Mucosa of gallbladder (tissue), 1 donor: ENCODE results near the gene PHACTR1. TPM values are rescaled to one million over a fixed set of nuclear protein-coding genes. Genes with fewer than 3 reads are reported as not detected.
"Not testable (repeated sequence)": the region's sequence is repeated elsewhere in the genome, so short reads cannot be mapped to it uniquely, and the experiment has no call there.

ENCODE experiments used
- DNase-seq: peaks from one replicate; pipeline ENCODE4 v3.0.0-alpha.2; 2020; ENCODE audit warnings: low spot score
- total RNA-seq: library from RNA; stranded (reverse); gene quantifications from one replicate; pipeline ENCODE4 v1.2.1, GENCODE V29; 2021
- donor health status: DM: no; HTN: no; CAD: no.

PHACTR1 gene
- total RNA-seq, 1 donor from 2014 or later = 14.6 TPM

DNA sequence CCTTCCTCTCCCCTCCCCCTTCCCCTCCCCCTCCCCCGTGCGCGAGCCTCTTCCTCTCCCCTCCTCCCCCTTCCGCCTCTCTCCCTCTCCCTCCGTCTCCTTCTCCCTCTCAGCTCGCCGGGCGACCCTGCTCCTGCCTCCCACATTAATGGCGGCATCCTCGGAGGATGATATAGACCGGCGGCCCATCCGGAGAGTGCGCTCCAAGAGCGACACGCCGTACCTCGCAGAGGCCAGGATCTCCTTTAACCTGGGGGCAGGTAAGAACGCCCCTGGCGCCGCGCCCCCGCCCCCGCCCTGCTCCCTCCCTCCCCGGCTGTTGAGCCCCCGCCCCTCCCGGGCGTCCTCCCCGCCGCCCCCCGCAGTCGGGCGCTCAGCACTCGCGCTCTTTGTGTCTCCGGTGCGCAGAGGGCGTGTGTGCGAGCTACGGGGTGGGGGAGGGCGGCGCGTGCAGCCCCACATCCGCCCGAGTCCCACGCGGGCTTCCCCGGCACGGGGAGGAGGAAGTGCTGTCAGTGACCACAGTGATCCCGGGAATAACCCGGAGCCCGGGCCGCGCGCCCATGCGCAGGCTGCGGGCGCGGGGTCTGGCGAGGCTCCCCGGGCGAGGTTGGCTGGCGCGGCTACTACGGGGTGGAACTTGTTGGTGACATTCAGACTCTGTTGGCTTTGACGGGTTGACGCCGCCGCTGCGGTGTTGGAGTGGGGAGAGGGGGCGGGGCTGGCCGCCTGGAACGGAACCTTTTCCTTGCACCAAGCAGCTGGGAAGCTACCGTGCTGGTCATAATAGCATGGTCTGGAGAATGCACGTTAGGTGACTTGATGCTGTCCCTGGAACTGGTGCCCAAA is 33.2 kb downstream of the PHACTR1 start:
- no peak for DNase-seq

GRCh38 chr6:12750416-12750815 is 33.8 kb downstream of the PHACTR1 start:
- no peak for DNase-seq

DNA sequence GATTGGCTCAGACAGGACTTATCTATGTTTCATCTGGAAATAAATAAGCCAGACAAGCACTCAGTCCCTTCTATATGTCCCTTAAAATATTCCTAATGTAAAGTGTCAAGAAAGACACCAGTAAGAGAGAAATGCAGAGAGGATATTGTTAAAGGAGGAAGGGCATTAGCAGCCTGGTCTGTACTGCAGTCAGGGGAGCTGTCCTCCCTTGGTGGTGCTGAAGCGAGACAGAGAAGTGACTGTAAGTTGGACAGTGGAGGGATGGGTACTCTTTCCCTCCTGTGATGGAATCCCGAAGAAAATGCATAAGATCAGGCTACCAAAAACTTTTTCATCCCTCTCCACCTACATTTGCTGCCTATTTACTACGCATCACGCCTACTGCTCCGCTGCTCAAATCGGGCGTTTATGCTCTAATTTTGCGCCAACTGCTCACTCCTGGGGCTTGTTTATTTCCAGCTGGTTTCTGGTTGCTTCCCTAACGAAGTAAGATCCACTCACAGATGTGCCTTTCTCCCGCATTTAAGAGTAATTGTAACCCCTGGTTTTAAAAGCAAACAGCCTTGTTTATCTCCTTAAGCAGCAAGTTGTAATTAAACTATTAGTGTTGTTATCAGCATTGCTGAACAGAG is 35.2 kb downstream of the PHACTR1 start:
- DNase-seq = peak; percentile 54

GRCh38 chr6:12753036-12753435 is 36.5 kb downstream of the PHACTR1 start:
- no peak for DNase-seq

DNA sequence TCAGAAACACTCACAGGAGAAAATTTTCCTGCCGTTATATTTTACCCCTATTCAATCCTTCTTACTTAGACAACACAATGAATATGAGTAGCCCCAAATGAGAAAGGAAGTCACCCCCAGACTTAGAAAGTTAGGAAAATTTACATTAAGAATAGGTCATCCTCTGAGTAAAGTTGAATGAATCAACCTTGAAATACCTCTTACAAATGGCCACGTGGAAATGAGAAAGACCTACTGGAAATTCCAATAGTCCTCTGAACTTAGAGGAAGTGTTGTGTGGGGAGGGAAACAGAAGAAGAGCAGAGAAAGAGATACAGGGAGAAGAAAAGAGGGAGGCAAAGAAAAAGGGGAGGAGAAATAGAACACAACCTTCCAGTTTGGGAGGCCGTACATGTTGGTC is 43.7 kb downstream of the PHACTR1 start:
- no peak for DNase-seq

DNA sequence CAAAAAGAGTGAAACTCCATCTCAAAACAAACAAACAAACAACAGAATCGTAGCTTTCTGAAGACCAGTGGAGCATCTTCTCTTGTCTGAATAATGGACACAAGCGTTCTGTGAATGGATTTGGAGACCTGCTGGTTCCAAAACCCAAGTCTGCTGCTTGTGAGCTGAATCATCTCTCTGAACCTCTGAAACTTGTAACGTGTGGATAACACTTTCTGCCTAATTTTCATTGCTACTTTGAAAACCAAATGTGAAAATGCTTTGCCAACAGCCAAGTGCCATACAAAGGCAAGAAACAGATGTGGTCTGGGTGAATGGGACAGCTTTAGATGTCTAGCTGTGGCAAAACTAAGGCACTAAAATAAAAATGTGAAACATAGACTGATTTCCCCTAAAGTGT is 44.3 kb downstream of the PHACTR1 start:
- no peak for DNase-seq

GRCh38 chr6:12761376-12762115 is 45.0 kb downstream of the PHACTR1 start:
- no peak for DNase-seq

DNA sequence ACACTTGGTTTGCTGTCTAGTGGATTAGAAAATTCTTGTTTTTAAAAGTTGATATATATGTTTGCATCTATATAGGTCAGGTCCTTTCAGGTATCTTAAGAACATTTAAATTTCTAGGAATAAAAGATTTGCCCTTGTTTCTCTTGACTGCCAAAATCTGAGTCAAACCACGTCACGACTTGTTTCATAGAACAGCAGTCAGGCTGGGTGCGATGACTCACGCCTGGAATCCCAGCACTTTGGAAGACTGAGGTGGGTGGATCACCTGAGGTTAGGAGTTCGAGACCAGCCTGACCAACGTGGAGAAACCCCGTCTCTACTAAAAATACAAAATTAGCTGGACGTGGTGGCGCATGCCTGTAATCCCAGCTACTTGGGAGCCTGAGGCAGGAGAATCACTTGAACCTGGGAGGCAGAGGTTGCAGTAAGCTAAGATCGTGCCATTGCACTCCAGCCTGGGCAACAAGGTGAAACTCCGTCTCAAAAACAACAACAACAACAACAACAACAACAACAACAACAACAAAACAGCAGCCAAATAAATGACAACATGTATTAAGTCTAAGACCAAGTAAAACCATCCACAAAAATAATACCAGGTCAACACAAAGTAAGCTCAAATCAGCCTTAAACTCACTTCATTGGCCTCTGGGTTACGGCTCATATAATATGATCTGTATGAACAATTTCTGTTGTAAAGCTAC is 46.3 kb downstream of the PHACTR1 start:
- not testable (repeated sequence) for DNase-seq

- DNase-seq = no peak
Observed at GRCh38 chr6:12766365-12766764, 49.8 kb downstream of the PHACTR1 start.

DNA sequence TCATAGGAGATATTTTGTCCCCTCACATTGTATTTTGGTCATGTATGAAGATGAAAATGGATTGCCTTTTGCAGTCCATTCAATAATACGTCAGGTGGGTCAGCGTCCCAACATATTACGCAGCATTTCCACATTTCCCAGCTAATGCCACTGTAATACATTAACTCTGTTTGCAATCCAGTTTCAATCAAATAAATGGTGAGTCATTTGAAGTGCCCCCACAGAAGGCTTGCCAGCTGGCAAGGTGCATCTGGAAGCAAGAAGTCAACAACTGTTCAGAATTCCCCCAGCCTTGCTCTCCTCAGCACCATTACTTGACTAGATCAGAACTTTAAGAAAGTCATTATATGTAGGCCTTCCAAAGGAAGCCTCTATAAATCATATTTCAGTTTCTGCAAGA is 50.4 kb downstream of the PHACTR1 start:
- DNase-seq = no peak

DNA sequence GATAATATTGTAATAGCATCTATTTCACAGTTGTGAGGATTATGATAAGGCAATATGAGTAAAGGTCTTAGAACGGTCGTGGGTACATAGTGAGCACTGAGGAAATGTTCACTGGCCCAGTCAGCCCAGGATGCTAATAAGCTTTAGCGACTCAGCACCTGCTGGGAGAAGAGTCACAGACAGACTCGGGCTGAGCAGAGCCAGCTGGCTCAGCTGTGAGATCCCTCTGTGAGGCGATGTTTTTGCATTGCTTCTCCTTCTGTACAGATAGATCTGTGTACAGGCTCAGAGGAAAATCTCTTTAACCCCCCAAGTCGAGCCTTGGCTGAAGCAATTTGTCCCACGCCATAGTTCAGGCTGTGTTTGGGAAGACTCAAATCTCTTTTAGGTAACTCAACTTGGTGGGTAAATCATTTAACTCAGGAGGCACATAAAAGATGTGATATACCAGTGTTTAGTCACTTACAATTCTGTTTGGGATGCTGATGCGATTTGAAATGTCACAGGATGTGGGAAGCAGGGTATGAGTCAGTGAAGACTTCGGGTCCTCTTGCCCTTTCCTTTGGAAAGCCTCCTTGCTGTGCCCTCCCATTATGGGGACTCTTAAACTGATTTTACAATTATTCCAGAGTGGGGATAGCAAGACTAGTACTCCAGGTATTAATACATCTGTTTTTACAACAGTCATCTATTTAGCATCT is 53.1 kb downstream of the PHACTR1 start:
- DNase-seq = no peak

GRCh38 chr6:12772416-12772815 is 55.8 kb downstream of the PHACTR1 start:
- no peak for DNase-seq

GRCh38 chr6:12776291-12776690 is 59.7 kb downstream of the PHACTR1 start:
- no peak for DNase-seq

DNA sequence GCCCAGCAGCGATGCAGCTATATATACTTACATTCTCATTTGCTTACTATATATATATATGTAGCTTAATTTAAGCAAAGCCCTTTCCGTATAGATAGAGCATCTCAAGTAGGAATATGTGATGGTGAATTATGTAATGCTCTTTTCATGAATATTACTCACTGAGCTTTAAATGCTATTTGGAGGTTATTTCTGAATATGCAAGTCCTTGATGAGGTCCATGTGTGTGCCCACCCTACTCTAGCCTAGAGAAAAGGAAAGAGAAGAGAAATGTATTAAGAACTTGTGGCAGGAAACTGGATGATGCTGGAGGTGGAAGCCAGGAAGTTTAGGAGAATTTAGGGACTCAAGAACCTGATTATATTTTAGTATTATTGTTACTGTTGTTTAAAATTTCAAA is 63.2 kb downstream of the PHACTR1 start:
- DNase-seq = no peak

GRCh38 chr6:12782136-12782535 is 65.6 kb downstream of the PHACTR1 start:
- no peak for DNase-seq

- DNase-seq = no peak
Observed at GRCh38 chr6:12785301-12785700, 68.7 kb downstream of the PHACTR1 start.

DNA sequence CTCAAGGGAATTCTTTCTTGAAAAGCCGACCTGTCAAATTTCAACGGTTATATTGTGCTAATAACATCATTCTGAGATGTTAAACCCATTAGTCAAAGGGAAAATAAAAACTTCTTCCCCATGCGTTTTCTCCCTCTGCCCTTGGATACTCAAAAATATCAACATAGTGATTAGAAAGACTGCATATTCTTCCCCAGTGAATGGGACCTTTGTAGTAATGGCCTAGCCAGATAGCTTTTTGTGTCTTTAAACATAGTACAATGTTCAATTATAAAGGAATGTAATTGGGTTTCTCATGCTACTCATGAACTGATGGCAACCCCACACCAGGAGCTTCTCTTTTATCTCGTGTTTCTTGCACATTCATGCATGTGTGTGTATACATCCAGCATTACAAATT is 69.4 kb downstream of the PHACTR1 start:
- DNase-seq = no peak

DNA sequence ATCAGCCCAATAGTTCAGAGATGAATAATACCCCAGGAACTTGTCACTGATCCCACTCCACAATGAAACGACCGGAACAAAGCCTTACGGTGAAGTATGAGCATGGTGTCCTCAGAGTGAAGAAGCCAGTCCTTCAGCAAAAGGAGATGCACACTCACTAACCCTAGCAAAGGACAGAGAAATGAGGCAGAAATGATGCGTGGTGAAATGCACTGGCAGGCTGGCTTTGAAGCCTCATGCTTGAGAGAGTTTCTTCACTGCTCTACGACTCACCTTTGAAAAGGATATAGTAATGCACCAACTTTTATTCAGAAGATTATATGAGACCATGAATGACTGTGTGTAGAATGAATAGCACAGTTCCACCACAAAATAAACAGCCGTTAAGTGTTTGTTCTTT is 74.8 kb downstream of the PHACTR1 start:
- DNase-seq = no peak

GRCh38 chr6:12798326-12798725 is 81.8 kb downstream of the PHACTR1 start:
- DNase-seq = no peak

GRCh38 chr6:12800120-12800519 is 83.6 kb downstream of the PHACTR1 start:
- DNase-seq = no peak

DNA sequence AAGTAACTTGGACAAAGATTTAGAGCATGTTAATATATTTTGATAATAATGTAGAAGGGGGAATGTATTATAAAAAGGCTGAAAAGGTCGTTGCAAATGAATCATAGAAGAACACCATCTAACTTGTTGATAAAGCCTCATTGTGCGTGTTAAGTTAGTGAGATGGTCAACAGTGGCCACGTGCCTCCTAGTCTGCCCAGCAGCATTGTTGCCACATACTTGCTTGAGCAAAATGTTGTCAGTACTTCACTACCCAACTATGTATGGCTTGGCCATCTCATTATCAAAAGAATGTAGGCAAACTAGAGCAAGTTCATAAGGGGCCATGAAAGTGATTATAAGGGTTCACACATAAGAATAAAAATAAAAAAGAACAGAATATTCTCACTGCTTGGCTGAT is 84.6 kb downstream of the PHACTR1 start:
- no peak for DNase-seq
